NK-92 (cell line): ENCODE measurements around the gene SSC4D.
"Not testable (repeated sequence)": the region's sequence is repeated elsewhere in the genome, so short reads cannot be mapped to it uniquely, and the experiment has no call there.

Experiments
- DNase-seq: peaks from one replicate; lab custom pipeline; 2025; ENCODE audit not compliant: unreplicated experiment; lab: John Stamatoyannopoulos, UW

The SSC4D gene

DNA sequence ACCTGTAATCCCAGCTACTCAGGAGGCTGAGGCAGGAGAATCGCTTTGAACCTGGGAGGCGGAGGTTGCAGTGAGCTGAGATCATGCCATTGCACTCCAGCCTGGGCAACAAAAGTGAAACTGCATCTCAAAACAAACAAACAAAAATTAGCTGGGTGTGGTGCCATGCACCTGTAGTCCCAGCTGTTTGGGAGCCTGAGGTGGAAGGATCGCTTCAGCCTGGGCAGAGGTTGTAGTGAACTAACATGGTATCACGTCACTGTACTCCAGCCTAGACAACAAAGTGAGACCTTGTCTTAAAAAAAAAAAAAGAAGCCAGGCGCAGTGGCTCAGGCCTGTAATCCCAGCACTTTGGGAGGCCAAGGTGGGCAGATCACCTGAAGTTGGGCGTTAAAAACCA, 21.7 kb downstream of the SSC4D start:
- DNase-seq = not testable (repeated sequence)

GRCh38 chr7:76386691-76387260, 22.7 kb downstream of the SSC4D start:
- no peak for DNase-seq

GRCh38 chr7:76383089-76383944, 26.2 kb downstream of the SSC4D start:
- DNase-seq = no peak

GRCh38 chr7:76381814-76382213, 27.7 kb downstream of the SSC4D start:
- no peak for DNase-seq

DNA sequence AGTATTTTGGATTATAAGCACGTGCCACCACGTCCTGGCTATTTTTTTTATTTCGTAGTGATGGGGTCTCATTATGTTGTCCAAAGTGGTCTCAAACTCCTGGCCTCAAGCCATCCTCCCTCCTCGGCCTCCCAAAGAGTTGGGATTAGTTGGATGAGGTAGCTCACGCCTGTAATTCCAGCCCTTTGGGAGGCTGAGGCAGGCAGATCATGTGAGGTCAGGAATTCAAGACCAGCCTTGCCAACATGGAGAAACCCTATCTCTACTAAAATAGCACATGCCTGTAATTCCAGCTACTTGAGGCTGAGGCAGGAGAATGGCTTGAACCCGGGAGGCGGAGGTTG, 28.9 kb downstream of the SSC4D start:
- DNase-seq = no peak

DNA sequence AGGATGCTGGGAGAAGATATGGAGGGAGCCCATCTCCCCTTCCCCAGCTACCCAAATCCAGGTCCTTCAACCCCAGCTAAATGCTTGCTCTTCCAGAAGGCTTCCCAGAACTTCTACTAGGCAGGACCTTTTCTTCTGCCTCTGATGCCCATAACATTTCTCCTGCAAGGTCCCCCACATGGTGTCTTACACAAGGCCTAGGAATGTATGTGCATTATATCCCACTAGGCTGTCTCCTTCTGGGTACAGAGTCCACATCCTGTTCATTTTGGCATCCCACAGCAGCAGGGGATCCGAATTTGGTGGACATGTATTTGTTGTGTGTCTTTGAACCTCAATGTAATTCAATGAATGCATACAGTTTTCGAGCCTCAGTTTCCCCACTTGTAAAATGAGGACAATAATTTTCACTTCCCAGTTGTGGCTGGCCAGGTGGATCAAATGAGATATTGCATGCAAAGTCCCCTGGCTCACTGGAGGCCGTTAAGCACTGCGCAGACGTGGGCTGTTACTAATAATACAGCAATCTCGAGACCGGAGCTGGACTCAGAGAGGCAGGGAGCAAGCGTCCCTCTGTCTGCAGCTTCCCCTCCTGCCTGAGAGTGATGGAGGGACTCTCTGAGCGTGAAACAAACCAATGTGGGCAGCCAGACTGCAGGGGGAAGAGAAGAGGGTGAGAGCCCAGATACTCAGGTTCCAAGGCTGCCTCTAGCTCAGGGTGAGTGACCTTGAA, 32.1 kb downstream of the SSC4D start:
- DNase-seq = no peak

DNA sequence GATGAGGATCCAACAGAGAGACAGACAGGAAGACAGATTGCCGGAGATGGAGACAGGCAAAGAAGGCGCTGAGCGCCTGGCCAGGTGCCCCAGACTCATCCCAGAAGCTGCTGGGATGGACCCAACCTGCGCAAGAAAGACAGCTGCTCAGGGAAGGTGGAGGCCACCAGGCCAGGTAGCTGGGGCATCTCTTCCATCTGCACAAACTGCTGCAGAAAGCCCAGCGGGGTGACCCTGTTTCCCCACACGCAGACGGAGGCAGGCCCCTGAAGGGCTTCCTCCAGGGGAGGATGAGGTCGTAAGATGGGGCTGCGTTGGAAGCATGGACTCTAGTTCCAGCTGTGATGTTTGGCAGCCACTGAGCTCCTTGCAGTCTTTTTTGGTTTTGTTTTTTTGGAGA, 34.2 kb downstream of the SSC4D start:
- DNase-seq = no peak

- no peak for DNase-seq
Measured at GRCh38 chr7:76372984-76373833, 36.3 kb downstream of the SSC4D start.

GRCh38 chr7:76371396-76371795, 38.1 kb downstream of the SSC4D start:
- DNase-seq = no peak

DNA sequence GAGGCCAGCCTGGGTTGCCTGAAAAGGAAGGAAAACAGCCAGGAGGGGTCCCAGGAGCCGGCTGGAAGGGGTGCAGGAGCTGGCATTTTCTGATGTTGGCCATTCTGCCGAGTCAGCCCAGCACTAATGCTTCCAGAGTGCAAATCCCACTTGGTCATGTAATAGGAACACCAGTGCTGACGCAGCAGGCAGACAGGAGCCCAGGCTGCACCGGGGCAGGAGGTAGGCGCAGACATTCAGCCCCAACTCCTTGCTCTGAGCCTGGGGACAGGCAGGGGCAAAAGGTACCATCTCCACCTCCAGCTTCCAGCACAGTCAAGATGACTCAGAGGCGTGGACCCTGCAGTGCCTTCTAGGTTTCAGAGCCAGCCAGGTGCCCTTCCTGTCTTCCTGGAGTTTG, 40.5 kb downstream of the SSC4D start:
- no peak for DNase-seq

GRCh38 chr7:76368190-76368589, 41.3 kb downstream of the SSC4D start:
- no peak for DNase-seq

DNA sequence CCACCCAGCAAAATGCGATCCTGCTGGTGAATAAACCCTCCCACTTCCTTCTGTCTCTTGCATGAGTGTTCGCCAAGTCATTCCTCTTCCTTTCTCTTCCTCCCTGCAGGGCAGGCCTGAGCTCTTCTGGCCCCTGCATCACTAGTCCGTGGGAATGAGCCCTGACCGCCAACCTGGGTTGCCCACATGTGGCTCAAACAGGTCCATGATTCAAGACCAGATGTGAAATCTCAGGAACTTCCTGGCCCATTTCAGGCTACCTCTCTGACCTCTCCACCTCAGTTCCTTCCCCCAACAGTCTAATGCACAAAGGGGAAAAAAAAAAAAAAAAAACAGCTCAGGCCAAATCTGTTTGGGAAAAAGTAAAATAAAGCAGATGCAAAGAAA, 45.3 kb downstream of the SSC4D start:
- DNase-seq = no peak

DNA sequence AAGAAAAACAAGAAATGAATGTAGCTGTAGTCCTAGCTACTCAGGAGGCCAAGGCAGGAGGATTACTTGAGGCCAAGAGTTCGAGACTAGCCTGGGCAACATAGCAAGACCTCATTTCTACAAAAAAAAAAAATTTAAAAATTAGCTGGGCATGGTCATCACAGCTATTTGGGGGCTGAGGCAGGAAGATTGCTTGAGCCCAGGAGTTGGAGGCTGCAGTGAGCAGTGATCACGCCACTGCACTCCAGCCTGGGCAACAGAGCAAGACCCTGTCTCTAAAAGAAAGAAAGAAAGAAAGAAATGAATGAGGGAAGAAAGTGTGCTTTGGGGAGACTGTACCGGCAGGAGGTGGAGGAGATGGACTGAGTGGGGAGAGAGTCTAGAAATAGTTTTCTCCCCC, 45.7 kb downstream of the SSC4D start:
- DNase-seq = not testable (repeated sequence)

DNA sequence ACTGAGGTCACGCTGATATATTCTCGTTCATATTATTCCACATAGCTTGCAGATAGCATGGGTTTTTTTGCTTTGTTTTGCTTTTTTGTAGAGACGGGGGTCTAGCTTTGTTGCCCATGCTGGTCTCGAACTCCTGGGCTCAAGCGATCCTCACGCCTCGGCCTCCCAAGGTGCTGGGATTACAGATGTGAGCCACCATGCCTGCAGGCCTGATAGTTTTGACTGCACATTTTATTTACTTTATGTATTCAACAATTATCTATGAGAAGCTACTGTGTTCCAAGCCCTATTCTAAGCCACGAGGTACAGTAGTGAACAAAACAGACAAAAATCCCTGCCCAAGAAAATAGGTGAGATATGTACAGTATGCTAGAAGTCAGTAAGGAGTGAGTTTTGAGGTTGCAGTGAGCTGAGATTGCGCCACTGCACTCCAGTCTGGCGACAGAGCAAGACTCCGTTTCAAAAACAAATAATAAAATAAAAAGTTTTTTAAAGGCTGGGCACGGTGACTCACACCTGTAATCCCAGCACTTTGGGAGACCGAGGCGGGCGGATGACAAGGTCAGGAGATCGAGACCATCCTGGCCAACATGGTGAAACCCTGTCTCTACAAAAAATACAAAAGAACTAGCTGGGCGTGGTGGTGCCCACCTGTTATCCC, 49.4 kb downstream of the SSC4D start:
- DNase-seq = no peak

DNA sequence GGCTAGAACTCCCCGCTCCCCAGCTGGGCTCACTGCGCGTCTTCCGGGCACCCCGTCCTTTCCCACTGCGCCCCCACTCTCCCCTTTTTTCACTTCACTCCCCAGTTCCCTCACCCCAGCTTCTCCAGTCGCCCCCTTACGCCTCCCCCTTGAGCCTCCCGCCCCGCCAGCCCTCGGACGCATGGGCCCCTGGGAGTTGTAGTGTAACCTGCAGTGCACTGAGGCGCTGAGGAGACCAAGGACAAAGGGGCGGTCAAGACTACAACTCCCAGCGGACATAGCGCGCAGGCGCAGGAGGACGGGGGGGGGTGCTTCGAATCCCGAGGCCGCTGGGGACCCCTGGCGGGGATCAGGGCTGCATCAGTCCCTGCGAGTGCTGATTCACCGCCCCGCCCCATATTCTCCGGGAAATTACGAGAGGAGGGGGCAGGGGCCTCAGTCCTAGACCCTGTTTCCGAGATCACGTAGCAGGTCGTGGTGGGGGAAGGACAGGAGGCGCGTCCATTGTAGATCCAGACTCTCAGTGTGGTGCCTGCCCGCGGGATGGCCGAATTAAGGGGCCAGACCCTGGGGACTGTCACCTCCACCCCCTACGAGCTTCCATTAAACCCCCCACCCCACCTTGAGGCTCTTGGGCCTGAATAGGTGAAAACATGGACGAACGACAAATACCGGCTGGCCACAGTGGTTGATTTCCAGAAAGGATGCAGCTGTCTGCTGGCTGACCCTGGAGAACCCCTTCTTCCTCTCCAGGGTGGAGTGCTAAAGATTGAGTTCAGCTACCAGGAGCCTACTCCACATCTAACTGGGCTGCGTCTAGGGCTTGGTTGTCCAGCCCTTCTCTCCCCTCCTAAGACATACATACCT, 50.2 kb downstream of the SSC4D start:
- DNase-seq = peak; percentile 42

GRCh38 chr7:76358481-76359110, 50.9 kb downstream of the SSC4D start, which contains the start of gene YWHAG:
Gene YWHAG, minus strand, starts transcription at chr7:76358991. Its CDS starts 183 bp downstream, at chr7:76358808.
- no peak for DNase-seq

DNA sequence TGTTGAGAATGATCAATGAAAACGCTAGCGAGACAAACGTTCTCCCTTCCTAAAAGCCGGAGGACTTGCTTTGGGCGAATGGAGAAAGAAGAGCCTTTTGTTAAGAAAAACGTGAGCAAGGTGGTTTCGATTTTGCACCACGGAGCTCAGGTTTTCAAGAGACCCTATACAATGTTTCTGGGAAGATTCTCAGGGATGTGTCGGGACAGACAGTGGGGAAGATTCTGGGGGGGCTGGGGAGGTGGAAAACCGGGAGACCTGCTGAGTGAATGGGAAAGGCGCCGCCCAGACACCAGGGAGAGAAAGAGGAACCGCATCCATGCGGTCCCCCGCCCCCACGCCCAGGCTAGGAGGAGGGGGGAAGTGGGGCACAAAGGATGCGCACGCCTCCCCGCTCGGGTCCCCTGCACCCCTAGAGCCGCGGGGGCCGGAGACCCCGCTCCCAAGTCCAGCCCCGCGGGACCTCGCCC, 51.5 kb downstream of the SSC4D start:
- DNase-seq = no peak

DNA sequence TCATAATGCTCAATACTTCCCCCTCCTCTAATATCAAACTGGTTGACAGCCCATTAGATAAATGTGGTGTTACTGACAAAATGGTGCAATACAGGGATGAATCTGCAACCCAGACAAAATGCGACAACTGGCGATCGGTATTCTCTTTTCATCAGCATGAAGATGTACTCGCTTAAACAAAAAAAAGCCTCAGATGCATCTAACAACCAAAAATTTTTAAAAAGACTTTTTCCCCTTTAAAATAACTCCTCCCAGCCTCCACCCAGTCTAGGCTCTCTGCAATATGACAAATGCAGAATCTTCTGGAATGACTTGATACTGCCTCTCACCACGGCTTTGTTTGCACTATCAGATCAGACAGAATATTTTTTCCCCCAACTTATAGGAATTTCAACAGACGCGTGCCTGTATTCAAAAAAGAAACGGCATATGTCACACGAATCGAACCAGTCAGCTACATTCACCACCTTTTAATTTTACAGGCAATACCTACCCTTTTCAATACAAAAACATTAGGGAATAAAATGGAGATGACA, 52.0 kb downstream of the SSC4D start:
- no peak for DNase-seq

- DNase-seq = no peak
Measured at GRCh38 chr7:76356823-76357222, 52.7 kb downstream of the SSC4D start.
